GM19397 (cell line): ENCODE data around the gene AUTS2.

Experiments
- ATAC-seq: cut with Tn5 transposase; IDR thresholded peaks from one replicate; pipeline ENCODE4 v1.9.1; 2021; ENCODE audit warnings: mild to moderate bottlenecking, moderate library complexity; ENCODE audit not compliant: unreplicated experiment

Gene AUTS2

DNA sequence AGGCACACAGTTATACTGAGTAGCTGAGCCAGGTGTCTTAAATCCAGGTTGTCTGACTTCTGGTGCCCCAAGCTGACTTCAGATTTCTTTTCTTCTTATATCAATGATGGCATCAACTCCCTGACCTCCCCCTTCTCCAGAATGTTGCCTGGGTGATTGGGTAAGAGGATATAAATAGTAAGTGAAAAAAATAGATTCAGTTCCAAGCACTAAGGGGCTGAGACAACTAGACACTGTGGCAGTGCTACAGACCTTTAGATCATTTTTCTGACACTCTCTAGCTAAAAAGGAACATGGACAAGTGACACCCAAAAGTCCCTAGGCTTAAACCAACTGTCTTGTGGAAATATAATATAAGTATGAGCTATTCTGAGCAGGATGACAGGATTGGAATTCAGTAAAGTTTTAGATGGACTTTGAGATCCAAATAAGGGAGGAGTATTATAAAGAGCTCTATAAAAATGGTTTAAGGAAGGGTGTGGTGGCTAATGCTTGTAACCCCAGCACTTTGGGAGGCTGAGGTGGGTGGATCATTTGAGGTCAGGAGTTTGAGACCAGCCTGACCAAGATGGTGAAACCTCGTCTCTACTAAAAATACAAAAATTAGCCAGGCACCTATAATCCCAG is 944.6 kb downstream of the AUTS2 start:
- no peak for ATAC-seq

DNA sequence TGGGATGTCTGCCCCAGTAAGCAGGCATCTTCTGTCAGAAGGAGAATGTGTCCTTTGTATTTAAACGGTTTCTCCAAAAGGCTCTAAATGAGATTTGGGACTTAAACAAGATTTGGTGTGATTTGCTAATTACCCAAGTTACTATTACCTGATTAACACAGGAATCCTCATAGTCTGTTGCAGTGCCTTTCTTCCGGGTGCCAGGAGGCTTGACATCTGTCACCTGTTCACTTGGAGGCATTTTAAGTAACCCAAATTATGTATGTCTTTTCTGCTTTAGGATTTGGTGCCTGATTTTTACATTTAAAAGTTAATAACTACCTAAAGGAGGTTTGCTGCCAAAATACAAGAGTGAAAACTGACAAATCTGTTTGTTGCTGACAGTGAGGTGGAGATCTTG is 945.7 kb downstream of the AUTS2 start:
- ATAC-seq, result no peak

GRCh38 chr7:70545214-70545613 is 946.9 kb downstream of the AUTS2 start:
- no peak for ATAC-seq

GRCh38 chr7:70552141-70552540 is 953.9 kb downstream of the AUTS2 start:
- no peak for ATAC-seq

GRCh38 chr7:70553364-70553763 is 955.1 kb downstream of the AUTS2 start:
- ATAC-seq, result no peak

GRCh38 chr7:70554646-70555045 is 956.4 kb downstream of the AUTS2 start:
- ATAC-seq, result no peak

DNA sequence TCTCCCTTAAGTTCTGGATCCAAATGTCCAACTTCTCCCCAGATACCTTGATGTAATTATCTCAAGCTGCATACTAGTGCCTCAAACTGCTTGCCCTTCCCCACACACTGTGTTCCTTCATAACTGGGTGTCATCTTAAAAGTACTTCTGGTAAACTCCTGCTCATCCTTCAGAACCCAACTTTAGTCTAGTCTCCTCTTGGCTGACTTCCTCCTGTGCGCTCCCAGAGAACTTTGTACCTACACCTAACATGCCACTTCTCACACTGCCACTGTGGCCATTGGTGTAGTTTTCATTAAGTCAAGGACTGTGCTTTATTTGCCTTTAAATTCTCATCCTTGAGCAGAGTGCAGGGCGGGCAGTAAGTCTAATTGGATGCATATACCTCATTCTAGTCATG is 958.5 kb downstream of the AUTS2 start:
- ATAC-seq, result no peak

GRCh38 chr7:70557338-70557737 is 959.1 kb downstream of the AUTS2 start:
- ATAC-seq, result no peak

GRCh38 chr7:70559815-70560214 is 961.5 kb downstream of the AUTS2 start:
- no peak for ATAC-seq

- no peak for ATAC-seq
These were observed 965.7 kb downstream of the AUTS2 start for GRCh38 chr7:70563960-70564359.

GRCh38 chr7:70565721-70566370 is 967.6 kb downstream of the AUTS2 start:
- no peak for ATAC-seq

DNA sequence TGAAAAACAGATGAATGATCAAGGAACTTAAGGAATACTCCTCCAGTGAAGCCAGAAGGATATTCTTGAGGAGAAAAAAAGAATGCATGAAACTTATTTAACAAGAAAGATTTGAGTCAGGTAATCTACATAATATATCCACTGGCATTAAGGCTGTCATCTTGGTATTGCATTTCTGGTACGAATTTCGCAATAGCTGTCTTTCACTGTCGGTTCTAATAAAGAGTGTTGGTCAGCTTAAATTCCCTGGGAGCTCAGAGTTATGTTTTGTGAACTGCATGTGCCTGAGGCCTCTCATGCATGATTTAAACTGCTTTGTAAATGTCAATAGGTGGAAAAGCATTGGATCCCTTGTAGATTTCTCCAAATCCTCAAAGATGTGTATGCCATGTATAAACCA is 968.4 kb downstream of the AUTS2 start:
- no peak for ATAC-seq

DNA sequence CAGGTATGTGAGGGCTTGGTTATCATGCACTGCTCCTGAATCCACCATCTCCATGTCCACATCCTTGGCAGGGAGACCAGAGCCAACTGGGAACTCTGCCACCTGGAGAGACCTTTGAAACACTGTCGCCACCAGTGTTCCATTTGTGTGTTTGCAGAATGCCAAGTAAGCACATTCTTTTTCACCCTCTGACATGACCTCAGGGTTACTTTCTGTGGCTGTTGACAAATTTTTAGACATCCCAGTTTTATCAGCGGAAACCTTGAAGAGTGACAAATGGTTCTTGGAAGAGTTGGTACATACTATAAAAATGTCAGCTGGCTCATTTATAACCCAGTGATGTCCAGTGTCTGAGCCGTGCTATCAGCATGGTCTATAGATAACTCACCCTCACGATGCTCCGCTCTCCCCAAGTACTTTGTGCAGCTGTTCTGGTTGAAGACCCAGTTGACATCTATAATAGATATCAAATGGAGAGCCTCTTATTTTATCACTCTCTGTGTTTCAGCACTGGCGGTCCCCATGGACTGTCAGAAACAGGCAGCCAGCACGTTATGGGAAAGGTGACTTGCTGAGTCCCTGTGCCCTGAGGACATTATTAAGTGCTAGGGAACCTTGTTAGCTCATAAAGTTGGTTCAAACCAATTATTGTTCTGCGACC is 970.5 kb downstream of the AUTS2 start:
- ATAC-seq, result no peak

DNA sequence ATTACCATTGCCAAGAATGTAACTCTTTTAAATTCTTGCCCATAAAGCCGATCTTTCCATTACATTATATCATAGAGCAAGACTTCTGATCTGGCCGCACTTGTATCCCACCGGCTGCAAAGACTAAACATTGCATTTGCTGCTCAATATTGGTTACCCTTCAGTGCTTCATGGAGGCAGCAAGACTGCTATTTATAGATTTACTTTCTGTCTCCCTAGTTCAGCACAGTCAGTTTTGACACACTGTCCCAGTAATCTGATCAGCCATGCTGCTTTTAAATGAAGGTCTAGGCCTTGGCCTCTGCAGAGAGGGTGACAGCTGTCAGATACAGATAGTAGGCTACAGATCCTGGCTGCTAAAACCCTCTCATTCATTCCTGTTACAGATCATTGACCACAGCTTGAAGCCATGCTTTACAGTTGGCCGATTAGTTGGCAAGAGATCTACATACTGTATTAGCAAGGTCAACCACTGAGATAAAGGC is 971.1 kb downstream of the AUTS2 start:
- no peak for ATAC-seq

- no peak for ATAC-seq
These were observed 971.8 kb downstream of the AUTS2 start for GRCh38 chr7:70570029-70570428.

DNA sequence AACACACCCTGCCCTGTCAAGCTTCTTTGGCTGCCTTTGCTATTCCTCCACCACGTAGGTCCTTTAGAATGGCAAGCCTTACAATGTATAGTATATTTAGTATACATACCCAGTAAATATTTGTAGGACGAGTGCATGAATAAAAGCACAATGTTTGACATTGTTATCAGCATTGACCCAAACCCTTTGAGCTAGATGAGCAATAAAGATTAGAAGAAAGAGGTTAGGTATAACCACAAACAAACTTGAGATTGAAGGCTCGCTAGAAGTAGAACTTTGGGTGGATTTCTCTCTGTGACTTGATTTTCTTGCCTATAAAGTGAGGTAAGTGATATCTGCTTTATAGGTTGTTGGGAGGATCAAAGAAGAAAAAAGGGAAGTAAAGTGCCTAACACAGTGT is 972.7 kb downstream of the AUTS2 start:
- ATAC-seq, result no peak

GRCh38 chr7:70571403-70571934 is 973.2 kb downstream of the AUTS2 start:
- ATAC-seq, result no peak

GRCh38 chr7:70571961-70572360 is 973.7 kb downstream of the AUTS2 start:
- no peak for ATAC-seq

DNA sequence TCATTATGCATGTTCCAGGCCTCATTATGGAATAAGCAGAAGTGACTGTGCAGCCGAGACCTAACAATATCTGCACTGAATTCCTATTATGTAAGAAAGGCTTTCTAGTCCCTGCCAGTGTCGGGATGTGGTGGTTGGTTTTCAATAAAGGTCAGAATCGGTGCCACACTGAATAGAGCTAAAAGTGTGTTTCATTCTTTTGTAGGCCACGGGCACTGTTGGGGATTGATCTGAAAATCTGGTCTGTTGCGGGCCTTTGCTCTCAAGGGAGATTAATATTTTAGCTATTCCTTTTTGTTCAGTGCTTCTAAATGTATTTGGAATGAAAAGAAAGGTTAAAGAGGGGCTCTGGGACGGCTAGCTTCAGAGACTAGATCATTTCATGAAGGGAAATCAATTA is 974.3 kb downstream of the AUTS2 start:
- ATAC-seq, result no peak

DNA sequence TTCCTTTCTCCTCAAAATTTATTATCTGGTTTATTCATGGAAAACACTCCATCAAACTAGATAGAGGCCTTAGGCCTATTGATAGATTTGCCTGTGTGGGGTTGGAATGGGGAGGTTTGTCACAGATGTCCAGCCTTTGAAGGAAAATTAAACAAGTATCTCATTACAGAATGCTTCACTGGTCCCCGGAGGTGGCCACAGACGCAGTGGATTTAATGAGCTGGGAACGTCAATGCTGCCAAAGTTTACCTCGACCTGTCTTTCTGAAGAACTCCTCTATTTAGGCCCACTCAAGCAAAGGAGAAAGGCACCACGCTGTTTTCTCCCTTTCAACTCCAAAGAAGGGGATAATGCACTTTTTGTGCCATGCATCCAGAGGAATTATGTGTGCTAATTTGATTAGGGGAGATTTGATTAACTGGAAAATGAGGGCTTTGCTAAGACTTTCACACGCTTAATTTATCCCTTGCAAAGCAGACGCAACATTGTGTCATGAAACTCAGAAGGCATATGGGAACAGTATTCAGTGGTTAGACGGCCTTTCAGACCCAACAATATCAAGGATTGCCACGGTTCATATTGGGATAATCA is 974.9 kb downstream of the AUTS2 start:
- ATAC-seq, result no peak

- no peak for ATAC-seq
These were observed 975.4 kb downstream of the AUTS2 start for GRCh38 chr7:70573696-70574095.
